ENCODE measurements around the gene ELF4.

The ELF4 gene

GRCh38 chrX:130083107-130083490, 27.2 kb downstream of the ELF4 start:
- no peak for DNase-seq

DNA sequence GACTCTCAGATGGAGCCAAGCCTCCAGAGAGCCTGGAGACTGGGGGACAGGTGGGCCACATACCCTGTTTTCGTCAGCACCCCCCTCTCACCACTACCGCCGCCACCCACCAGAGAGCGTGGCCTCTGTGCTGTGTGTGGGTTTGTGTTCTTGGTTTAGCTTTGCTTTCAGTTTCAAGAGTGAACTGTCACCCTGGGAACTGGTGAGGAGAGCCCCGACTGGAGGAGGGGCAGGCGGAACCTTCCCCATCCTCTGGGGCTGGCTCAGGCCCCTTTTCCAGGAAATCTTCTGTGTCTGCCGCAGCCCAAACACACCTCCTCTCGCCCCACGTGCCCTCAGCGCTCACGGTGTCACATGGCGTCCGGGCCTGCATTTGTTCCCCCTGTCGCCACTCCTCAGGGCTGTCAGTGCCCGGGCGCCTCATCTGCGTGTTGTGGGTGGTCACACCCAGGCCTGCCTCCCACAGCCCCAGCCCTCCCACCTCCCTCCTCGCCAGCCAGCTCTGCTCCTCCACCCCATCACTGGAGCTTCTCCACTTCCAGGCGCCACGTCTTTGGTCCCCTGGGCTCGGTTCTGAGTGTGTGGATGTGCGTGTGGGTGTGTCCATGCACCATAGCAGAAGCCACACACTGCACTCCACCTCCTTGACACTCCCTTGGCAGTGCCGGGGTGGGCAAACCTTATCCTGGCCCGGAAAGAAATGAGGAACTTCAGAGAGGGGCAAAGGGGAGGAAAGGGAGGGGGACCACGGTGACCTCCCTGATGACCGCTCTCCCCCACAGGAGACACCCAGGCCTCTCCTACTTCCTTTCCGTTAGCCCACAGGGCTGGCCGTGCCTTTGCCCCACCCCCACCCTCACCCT, 27.8 kb downstream of the ELF4 start:
- DNase-seq = peak; percentile 87

DNA sequence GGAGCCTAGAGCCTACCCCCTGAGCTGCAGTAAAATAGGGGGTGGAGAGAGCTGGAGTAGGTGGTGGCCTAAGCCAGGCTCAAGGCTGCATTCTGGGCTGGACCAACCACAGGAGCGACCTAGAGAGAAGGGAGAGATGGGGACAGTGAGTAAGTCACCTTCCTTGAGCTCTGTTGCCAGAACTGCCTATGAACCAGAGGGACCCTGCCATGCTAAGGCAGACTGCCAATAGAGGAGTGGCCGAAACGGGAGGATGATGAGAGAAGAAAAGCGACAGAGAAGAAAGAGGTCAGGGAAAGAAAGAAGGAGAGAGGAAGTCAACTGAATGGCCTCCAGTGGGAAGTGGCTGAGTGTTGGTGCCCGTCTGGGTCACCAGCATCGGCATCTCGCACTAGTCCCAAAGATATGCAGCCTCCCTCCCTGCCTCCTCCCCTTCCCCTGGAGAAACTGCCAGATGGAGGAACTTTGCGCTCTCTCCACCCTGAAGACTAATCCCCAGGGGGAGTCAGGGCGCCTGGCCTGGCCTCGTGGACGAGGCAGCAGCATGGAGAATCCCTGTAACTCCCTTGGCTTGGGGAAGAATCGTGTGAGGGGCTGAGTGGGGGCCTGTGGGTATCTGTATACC, 28.8 kb downstream of the ELF4 start:
- no peak for DNase-seq

DNA sequence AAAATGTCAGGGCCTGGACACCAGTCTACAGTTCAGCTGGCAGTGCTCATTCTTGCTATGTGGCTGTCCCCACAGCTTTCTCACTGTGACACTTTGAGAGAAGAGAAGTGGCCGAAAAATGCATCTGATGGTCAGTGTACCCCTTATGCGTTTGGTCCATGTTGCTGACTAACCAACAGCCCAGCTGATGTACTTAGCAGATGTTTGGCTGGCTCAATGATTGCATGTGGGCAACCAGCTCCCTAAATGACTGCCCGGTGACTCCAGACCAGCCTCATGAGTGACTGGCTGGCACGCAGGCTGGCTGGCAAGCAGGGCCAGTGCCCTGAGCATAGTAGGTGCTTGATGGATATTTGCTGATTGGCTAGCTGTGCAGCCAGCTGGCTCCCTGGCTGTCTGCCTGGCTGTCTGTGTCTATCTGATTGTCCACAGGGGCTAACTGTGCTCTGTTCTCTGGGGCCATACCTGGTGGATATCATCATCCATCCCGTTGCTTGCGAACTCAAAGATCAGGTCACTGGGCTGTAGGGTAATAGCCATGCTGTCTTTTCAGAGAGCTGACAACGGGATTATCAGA, 29.4 kb downstream of the ELF4 start:
- DNase-seq = no peak

GRCh38 chrX:130079824-130080406, 30.4 kb downstream of the ELF4 start:
- DNase-seq = peak; percentile 54

- DNase-seq = no peak
Measured at GRCh38 chrX:130075777-130076176, 34.5 kb downstream of the ELF4 start.

- no peak for DNase-seq
Measured at GRCh38 chrX:130072345-130072740, 38.0 kb downstream of the ELF4 start.

DNA sequence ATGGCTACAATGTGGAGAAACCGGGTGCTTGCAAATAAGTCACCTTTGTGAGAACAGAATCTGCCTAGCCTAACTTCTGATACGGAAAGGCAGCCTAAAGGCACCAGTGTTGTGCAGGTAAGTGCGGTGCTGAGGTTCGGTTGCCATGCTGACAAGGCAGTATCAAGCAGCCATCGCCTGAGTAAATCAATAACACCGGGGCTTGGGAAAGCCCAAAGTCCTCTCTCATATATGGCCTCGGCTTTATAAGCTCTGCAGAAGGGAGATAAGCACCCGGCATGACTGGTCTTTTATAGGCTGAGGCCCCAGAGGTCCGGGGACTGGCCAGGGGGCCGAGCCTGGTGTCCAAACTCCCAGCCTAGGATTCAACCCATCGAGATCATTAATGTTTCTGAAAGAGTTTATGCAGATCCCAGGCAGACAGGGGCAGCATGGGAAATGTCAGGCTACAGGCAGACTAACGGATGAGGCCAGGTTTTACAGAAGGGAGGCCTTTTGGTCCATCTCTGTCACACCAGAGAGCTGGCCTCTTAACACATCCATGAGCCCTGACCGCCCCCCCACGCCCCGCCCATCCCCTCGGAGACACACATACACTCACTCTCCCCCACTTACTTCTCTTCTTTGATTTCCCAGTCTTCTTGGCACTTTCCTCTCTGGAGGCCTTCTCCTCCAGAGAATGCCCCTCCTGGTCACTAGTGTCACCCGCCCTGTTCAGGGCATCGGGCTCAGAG, 38.5 kb downstream of the ELF4 start:
- DNase-seq = no peak

GRCh38 chrX:130066975-130067615, 43.2 kb downstream of the ELF4 start:
- no peak for DNase-seq

GRCh38 chrX:130060122-130061069, 49.9 kb downstream of the ELF4 start:
- DNase-seq = peak; percentile 76

DNA sequence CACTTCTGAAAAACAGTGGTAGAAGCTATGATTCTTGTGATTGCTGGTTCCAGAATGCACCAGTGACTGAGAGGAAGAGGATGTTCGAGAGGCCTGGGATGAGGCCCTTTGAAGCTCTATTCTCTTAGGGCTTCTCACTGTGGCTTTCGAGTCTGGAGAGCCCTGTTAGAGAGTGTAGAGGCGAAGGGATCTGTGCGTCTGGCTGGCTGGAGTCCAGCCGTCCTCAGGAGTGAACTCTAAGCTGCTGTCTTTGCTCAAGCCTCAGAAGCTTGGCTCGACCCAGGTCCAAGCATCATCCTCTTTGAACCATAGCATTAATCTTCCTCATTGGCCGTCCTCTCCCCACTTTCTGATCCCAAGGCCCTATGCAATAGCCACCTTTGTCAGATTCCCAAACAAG, 51.6 kb downstream of the ELF4 start:
- DNase-seq = no peak

DNA sequence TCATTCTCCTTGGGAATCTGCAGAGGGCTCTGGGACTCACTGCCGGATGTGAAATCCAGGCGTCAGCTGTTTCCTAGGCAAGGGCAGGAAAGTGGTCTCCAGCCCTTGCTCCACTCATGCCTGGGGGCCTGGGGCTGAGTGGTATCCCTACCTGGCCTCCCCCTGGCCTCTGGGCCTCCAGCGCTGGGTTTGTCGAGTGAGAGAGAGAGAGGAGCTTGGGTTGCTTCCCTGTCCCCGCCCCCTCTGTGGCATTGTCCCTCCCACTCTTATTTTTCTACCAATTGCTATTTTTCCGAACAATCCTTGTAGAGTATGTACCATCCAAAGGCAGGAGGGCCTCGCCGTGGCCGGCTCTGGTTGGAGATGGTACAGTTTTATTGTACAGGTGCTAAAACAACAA, 53.1 kb downstream of the ELF4 start:
- no peak for DNase-seq

DNA sequence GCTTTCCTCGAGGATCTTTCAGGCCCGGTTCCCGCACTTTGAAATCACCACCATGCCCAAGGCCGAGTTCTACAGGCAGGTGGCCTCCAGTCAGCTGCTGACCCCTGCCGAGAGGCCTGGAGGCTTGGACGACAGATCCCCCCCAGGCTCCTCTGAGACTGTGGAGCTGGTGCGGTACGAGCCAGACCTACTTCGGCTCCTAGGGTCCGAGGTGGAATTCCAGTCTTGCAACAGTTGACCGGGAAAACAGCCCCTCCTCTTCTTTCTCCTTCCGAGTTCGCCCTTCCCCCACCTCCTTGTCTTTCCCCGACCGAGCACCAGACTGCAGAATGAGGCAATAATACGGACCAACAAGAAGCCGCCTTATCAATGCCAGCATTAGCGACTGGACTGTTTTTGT, 54.4 kb downstream of the ELF4 start:
- no peak for DNase-seq

GRCh38 chrX:130055103-130055502, 55.2 kb downstream of the ELF4 start:
- DNase-seq = no peak

DNA sequence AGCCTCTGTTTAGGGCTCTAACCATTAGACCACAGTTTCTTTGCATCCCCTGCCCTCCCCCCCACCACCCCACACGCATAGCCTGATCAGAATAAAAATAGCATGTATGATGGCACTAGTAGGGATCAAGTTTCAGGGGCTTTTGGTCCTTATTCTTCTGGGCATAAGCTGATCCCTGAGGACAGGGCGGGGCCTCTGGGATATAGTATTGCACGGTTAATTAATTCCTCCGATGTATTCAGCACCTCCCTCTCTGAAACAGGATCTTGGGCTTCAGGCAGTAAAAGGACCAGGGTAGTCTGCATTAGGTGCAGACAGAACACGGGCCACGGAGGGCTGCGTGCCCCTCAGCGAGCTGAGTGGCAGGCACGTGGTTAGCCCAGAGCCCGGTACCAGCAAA, 57.1 kb downstream of the ELF4 start:
- DNase-seq = no peak

DNA sequence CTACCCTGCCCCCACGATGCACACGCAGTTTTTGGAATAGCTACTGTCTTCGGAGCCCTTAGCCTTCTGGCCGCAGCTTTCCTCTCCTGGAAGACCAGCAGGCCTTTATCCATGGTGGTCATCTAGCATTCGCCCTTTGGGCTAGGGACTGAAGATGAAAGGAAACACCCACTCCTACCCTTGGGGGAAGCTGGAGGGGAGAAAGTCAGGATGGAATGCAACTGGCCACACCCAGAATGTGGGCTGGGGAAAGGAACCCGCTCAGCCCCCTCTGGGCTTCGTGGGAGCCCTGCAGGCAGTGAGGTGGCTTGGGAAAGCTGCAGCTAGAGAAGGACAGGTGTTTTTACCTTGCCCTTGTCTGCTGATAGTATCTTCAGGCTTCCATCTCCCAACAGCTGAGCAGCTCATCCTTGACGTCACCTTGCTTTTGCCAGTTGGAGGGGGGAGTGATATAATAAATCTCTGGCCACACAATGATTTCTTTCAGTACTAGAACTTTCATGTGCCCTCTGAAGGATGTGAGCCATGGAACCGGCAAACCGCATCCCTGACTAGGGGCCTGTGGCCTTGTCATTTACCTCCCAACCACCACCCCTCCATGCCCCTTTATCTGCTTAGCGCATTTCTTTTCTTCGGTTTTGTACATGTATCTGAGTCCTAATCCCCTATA, 59.0 kb downstream of the ELF4 start:
- no peak for DNase-seq

DNA sequence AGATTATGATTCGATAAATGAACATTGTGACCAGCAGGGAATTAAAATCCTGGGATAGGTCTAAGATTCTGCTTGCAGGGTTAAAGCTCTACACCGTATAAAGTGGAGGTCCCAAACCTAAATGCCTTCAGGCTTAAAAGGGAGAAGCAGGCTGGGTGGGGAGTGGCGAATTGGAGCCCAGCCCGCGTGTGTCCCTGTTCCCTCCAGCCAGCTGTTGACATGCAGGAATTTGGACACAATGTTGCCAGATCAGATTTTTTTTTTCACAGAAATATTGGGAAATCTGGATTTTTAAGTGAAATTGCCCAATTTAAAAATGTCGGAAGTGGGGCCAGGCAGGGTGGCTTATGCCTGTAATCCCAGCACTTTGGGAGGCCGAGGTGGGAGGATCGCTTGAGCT, 60.5 kb downstream of the ELF4 start:
- no peak for DNase-seq

DNA sequence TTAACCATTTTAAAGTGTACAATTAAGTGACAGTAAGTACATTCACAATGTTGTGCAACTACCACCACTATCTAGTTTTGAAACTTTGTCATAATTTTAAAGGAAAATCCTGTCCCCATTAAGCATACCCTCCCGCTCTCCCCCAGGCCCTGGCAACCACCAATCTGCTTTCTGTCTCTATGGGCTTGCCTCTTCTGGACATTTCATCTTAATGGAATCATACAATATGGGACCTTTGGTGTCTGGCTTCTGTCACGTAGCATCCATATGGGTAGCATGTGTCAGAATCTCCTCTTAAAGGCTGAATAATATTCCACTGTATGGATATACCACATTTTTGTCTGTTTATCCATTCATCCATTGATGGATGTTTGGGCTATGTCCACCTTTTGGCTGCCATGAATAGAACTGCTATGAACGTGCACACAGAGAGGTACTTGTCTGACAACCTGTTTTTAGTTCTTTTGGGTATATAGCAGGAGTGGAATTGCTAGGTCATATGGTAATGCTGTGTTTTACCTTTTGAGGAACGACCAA, 61.5 kb downstream of the ELF4 start:
- DNase-seq = no peak

DNA sequence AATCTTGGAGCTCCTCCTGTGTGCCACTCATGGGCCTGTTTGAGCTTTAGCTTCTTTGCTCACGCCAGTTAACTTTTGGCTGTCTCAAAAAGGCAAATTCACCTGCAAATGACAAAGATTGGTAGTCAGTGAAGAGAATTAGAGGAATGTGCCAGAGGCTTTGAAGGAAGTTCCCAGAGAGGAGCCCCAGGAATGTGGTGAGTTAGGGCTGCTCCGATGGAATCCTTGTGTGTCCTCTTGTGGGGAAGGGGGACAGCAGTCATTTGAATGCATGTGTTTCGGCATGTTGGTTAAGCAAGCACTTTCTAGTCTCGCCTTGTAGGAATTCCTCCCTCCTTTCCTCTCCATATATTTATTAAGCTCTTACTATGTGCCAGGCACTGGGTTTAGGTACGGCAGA, 62.9 kb downstream of the ELF4 start:
- no peak for DNase-seq

DNA sequence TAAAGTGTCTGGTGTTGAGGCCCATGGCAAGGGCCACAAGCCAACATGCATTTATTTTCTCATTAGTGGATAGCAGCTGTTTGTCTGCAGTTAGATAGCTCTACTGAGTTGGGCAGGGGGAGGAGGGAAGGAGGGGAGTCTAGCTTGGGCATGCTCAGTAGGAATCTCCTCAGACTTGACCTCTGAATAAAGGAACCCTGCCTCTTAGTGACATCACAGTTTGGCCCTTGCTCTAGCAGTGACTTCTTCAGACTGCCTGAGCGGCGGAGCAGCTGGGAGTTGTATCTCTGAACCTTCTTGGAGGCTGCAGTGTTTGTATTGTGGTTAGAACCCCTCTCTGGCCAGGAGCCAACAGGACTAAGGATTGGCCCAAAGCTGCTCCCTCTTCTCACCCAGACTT, 70.5 kb downstream of the ELF4 start:
- DNase-seq = no peak

DNA sequence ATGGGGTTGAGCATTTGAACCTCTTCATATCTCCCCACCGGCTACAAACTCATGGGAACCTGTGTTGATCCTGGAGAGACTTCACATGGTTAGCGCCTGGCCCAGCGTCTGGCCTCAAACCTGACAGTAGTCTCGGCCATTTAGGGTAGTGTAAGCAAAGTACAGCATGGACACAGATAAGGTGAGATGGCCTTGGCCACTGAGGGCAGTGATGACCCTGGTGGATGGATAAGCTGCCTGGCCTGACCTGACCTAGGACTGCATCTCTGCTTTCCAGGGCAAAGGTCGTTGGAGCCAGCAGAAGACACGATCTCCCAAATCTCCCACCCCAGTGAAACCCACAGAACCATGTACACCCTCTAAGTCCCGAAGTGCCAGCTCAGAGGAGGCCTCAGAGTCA, 76.1 kb downstream of the ELF4 start:
- DNase-seq = no peak

Data from CD4-positive, alpha-beta T cell treated with Interleukin-15 for 1 hour (primary cell).